ENCODE data around the gene EEF2K. TPM values are rescaled to one million over a fixed set of nuclear protein-coding genes. Genes with fewer than 3 reads are reported as not detected.

The EEF2K gene
- total RNA-seq, 1 experiment from 2014 or later: 9.1 TPM

DNA sequence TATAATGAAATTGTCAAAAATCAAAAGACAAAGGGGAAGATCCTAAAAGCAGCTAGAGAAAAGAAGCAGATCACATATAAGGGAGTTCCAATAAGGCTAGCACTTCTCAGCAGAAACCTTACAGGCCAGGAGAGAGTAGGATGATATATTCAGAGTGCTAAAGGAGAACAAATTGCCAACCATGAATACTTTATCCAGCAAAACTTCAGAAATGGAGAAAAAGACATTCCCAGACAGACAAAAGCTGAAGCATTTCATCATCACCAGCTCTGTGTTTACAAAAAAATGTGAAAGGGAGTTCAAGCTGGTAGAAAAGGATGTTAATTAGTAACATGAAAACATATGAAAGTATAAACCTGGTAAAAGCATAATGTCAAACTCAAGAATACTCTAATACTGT is 131.0 kb downstream of the EEF2K start:
- ChIA-PET POLR2A (ENCODE audit: unreplicated experiment) (no interaction called here), CTCF (no interaction called here)
- Histone ChIP-seq H3F3A (ENCODE audit: low read length, unreplicated experiment) (no peaks in the 10 kb centered on the region), H3K27ac (ENCODE audit: low read length) (no peak overlapping the region), H3K79me2 (ENCODE audit: low read length) (no peaks in the 10 kb centered on the region), H3K9me2 (replicated peaks; ENCODE audit: low read length) (no peaks in the 10 kb centered on the region), H3K4me2 (ENCODE audit: low read length) (no peak overlapping the region), H3K9me3 (ENCODE audit: low read length) (no peaks in the 10 kb centered on the region), H3K4me1 (ENCODE audit: insufficient read depth, low read length) (no peaks in the 10 kb centered on the region), H3K4me3 (ENCODE audit: low read length) (no peak overlapping the region), H2AFZ (ENCODE audit: low read length) (no peak overlapping the region), H3K27me3 (ENCODE audit: low read length) (no peaks in the 10 kb centered on the region), H3K9ac (ENCODE audit: low read length) (no peak overlapping the region), H3K36me3 (ENCODE audit: low read depth, low read length) (peaks cover 38% of the 10 kb centered on the region), H4K20me1 (ENCODE audit: low read length) (no peaks in the 10 kb centered on the region)
- intact Hi-C loops (cut with micrococcal nuclease): no loop called here
- DNase-seq (no peak), ATAC-seq (no peak)
- TSS peak; percentile 16 for BruUV-seq (replicated peaks)
- no peak for TF ChIP-seq EZH2 (IDR thresholded peaks at IDR 0.05; ENCODE audit: low read length, unreplicated experiment)
- TF ChIP-seq, protein P1, sequence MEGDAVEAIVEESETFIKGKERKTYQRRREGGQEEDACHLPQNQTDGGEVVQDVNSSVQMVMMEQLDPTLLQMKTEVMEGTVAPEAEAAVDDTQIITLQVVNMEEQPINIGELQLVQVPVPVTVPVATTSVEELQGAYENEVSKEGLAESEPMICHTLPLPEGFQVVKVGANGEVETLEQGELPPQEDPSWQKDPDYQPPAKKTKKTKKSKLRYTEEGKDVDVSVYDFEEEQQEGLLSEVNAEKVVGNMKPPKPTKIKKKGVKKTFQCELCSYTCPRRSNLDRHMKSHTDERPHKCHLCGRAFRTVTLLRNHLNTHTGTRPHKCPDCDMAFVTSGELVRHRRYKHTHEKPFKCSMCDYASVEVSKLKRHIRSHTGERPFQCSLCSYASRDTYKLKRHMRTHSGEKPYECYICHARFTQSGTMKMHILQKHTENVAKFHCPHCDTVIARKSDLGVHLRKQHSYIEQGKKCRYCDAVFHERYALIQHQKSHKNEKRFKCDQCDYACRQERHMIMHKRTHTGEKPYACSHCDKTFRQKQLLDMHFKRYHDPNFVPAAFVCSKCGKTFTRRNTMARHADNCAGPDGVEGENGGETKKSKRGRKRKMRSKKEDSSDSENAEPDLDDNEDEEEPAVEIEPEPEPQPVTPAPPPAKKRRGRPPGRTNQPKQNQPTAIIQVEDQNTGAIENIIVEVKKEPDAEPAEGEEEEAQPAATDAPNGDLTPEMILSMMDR (conservative IDR thresholded peaks at IDR 0.05; ENCODE audit: low read depth, low read length): no peak
- TF ChIP-seq EZH2phosphoT487 (IDR thresholded peaks at IDR 0.05; ENCODE audit: borderline replicate concordance, low read length): no peak

DNA sequence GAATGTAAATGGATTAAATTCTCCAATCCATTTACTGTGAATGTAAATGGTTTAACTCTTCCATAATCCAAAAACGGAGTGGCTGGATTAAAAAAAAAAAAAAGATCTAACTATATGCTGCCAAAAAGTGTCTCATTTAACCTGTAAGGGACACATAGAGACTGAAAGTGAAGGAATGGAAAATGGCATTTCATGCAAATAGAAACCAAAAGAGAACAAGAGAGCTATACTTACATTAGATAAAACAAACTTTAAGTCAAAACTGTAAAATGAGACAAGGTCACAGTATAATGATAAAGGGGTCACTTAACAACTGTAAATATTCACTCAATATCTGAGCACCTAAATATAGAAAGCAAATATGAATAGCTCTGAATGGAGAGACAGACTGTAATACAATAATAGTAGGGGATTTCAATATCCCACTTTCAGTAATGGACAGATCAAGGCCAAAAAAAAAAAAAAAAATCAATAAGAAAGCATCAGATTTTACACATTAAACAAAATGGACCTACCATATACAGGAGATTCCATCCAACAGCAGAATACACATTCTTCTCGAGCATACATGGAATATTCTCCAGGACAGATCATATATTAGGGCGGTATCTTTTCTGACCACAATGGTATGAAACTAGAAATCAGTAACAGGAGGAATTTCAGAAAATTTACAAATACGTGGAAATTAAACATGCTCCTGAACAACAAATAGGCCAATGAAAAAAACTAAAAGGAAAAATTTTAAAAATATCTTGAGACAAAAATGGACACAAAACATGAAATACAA is 132.0 kb downstream of the EEF2K start:
- Histone ChIP-seq H3K4me1 (ENCODE audit: insufficient read depth, low read length) (no peaks in the 10 kb centered on the region), H3K4me3 (ENCODE audit: low read length) (no peak overlapping the region), H3K27me3 (ENCODE audit: low read length) (no peaks in the 10 kb centered on the region), H3K9me2 (replicated peaks; ENCODE audit: low read length) (no peaks in the 10 kb centered on the region), H3K9me3 (ENCODE audit: low read length) (no peaks in the 10 kb centered on the region), H3K9ac (ENCODE audit: low read length) (no peak overlapping the region), H3K27ac (ENCODE audit: low read length) (no peak overlapping the region), H4K20me1 (ENCODE audit: low read length) (no peaks in the 10 kb centered on the region), H2AFZ (ENCODE audit: low read length) (no peak overlapping the region), H3K4me2 (ENCODE audit: low read length) (no peak overlapping the region), H3K36me3 (ENCODE audit: low read depth, low read length) (peaks cover 34% of the 10 kb centered on the region), H3F3A (ENCODE audit: low read length, unreplicated experiment) (no peaks in the 10 kb centered on the region), H3K79me2 (ENCODE audit: low read length) (no peaks in the 10 kb centered on the region)
- no TSS peak for BruUV-seq (replicated peaks)
- TF ChIP-seq, protein P1 (conservative IDR thresholded peaks at IDR 0.05; ENCODE audit: low read depth, low read length): no peak
- TF ChIP-seq EZH2 (IDR thresholded peaks at IDR 0.05; ENCODE audit: low read length, unreplicated experiment) (no peak), EZH2phosphoT487 (IDR thresholded peaks at IDR 0.05; ENCODE audit: borderline replicate concordance, low read length) (no peak)
- DNase-seq: no peak
- ATAC-seq: no peak
- CTCF ChIA-PET: no interaction called here
- POLR2A ChIA-PET (ENCODE audit: unreplicated experiment): no interaction called here
- intact Hi-C loops (cut with micrococcal nuclease): no loop called here

Other genes starting within 250 kb of the EEF2K start
- gene PDZD9, start 205.2 kb upstream of the EEF2K start, total RNA-seq (2014; rRNA removed): not detected in 2 replicates
- gene MOSMO, start 198.2 kb upstream of the EEF2K start, total RNA-seq (2014; rRNA removed): 11.8 and 12.4 TPM in 2 replicates
- not detected in 2 replicates for gene VWA3A, start 113.7 kb upstream of the EEF2K start, total RNA-seq (2014; rRNA removed)
- not detected in 2 replicates for gene SDR42E2, start 43.8 kb upstream of the EEF2K start, total RNA-seq (2014; rRNA removed)
- 48.8 and 57.1 TPM in 2 replicates for gene POLR3E, start 91.1 kb downstream of the EEF2K start, total RNA-seq (2014; rRNA removed)
- gene CDR2, start 168.3 kb downstream of the EEF2K start, total RNA-seq (2014; rRNA removed): 14.1 and 14.7 TPM in 2 replicates